HEK293 (cell line): ENCODE results near the gene AKIRIN2.

Source experiments
- CTCF ChIA-PET: fragments of 350-600 bp; formaldehyde crosslinking; extraction: SDS; loops from one replicate; lab custom pipeline; 2021; ENCODE audit warnings: antibody characterized with exemption; lab: Yijun Ruan, JAX
- POLR2A ChIA-PET: fragments of 300-600 bp; formaldehyde crosslinking; extraction: SDS; loops from one replicate; lab custom pipeline; 2020; ENCODE audit warnings: antibody characterized with exemption, inconsistent platforms; lab: Yijun Ruan, JAX
- H3K27ac ChIP-seq: fragments of 200-500 bp; sonication (Bioruptor generic); 2 replicates; pipeline ENCODE4 v1.5.1; 2014; ENCODE audit warnings: low read depth, low read length, control low read depth, inconsistent platforms; ENCODE audit errors: extremely low read depth
- H3K36me3 ChIP-seq, 2 experiments: fragments of 200-500 bp in 1 of 2; sonication (Bioruptor generic) in 1 of 2; 1 replicate in 1 of 2; 2 replicates in 1 of 2; pipeline ENCODE4 v1.5.1; 2014 to 2017; ENCODE audit warnings: inconsistent platforms in 2 of 2, low read length in 2 of 2; ENCODE audit not compliant: control insufficient read depth in 2 of 2, insufficient read depth in 1 of 2
- H3K4me1 ChIP-seq: fragments of 200-500 bp; sonication (Bioruptor generic); 2 replicates; pipeline ENCODE4 v1.5.1; 2014; ENCODE audit warnings: mild to moderate bottlenecking, low read length, inconsistent platforms; ENCODE audit not compliant: control insufficient read depth, insufficient read depth
- H3K4me3 ChIP-seq: 2 replicates; pipeline ENCODE4 v1.5.1; 2011; ENCODE audit warnings: low read depth, mild to moderate bottlenecking, control low read depth, low read length, moderate library complexity
- H3K9me3 ChIP-seq: fragments of 200-500 bp; sonication (Bioruptor generic); 2 replicates; pipeline ENCODE4 v1.5.1; 2014; ENCODE audit warnings: low read depth, low read length, inconsistent platforms; ENCODE audit not compliant: control insufficient read depth, insufficient read depth
- FEZF1 ChIP-seq: fragments of 450-650 bp; formaldehyde crosslinking; IDR thresholded peaks from 2 replicates; pipeline ENCODE4 v1.5.1; 2016; ENCODE audit warnings: missing biosample characterization, missing genetic modification characterization
- GLIS1 ChIP-seq: fragments of 450-650 bp; formaldehyde crosslinking; IDR thresholded peaks from 2 replicates; pipeline ENCODE4 v1.5.1; 2016; ENCODE audit warnings: missing biosample characterization, missing genetic modification characterization
- HOXC10 ChIP-seq: sonication (generic); formaldehyde crosslinking; IDR thresholded peaks from 2 replicates; pipeline ENCODE4 v1.8.1; 2023; ENCODE audit warnings: mild to moderate bottlenecking, missing genetic modification reagents
- IKZF3 ChIP-seq: fragments of 450-650 bp; IDR thresholded peaks from 2 replicates; pipeline ENCODE4 v1.5.0; 2018; ENCODE audit warnings: missing biosample characterization, mild to moderate bottlenecking, missing genetic modification characterization, moderate library complexity
- MYNN ChIP-seq: fragments of 450-650 bp; formaldehyde crosslinking; IDR thresholded peaks from 2 replicates; pipeline ENCODE4 v1.5.1; 2016; ENCODE audit warnings: missing biosample characterization, missing genetic modification characterization, borderline replicate concordance
- REST ChIP-seq: fragments of 450-650 bp; formaldehyde crosslinking; IDR thresholded peaks from 2 replicates; pipeline ENCODE4 v1.5.1; 2016; ENCODE audit warnings: missing biosample characterization, missing genetic modification characterization
- SCRT1 ChIP-seq: fragments of 450-650 bp; formaldehyde crosslinking; IDR thresholded peaks from 2 replicates; pipeline ENCODE4 v1.5.1; 2016; ENCODE audit warnings: missing biosample characterization, missing genetic modification characterization, borderline replicate concordance
- SCRT2 ChIP-seq: fragments of 450-650 bp; formaldehyde crosslinking; IDR thresholded peaks from 2 replicates; pipeline ENCODE4 v1.5.1; 2016; ENCODE audit warnings: missing biosample characterization, missing genetic modification characterization
- SETDB1 ChIP-seq: IDR thresholded peaks from one replicate; pipeline ENCODE4 v1.6.1; 2017; ENCODE audit warnings: mild to moderate bottlenecking, low read length, moderate library complexity, mixed read lengths; ENCODE audit not compliant: insufficient read length
- TRIM28 ChIP-seq: IDR thresholded peaks from 2 replicates; pipeline ENCODE4 v1.6.1; 2011; ENCODE audit warnings: low read length, control low read depth, borderline replicate concordance
- ZBTB48 ChIP-seq: fragments of 450-650 bp; formaldehyde crosslinking; IDR thresholded peaks from 2 replicates; pipeline ENCODE4 v1.5.1; 2016; ENCODE audit warnings: missing biosample characterization, missing genetic modification characterization
- ZFHX2 ChIP-seq: fragments of 450-650 bp; formaldehyde crosslinking; conservative IDR thresholded peaks from 2 replicates; pipeline ENCODE4 v1.5.1; 2016; ENCODE audit warnings: missing biosample characterization, missing genetic modification characterization
- ZNF202 ChIP-seq: fragments of 450-650 bp; formaldehyde crosslinking; IDR thresholded peaks from 2 replicates; pipeline ENCODE4 v1.5.1; 2016; ENCODE audit warnings: missing biosample characterization, missing genetic modification characterization, borderline replicate concordance
- ZNF341 ChIP-seq: fragments of 450-650 bp; formaldehyde crosslinking; IDR thresholded peaks from 2 replicates; pipeline ENCODE4; 2016; ENCODE audit warnings: low read depth, missing biosample characterization, missing genetic modification characterization
- ZNF362 ChIP-seq: fragments of 450-650 bp; formaldehyde crosslinking; IDR thresholded peaks from 2 replicates; pipeline ENCODE4 v1.5.1; 2016; ENCODE audit warnings: missing biosample characterization, missing genetic modification characterization
- ZNF416 ChIP-seq: fragments of 450-650 bp; formaldehyde crosslinking; IDR thresholded peaks from 2 replicates; pipeline ENCODE4 v1.5.1; 2016; ENCODE audit warnings: missing biosample characterization, missing genetic modification characterization
- ZNF501 ChIP-seq: fragments of 450-650 bp; formaldehyde crosslinking; IDR thresholded peaks from 2 replicates; pipeline ENCODE4 v1.5.1; 2016; ENCODE audit warnings: missing biosample characterization, missing genetic modification characterization
- ZNF621 ChIP-seq: fragments of 450-650 bp; formaldehyde crosslinking; IDR thresholded peaks from 2 replicates; pipeline ENCODE4 v1.5.1; 2017; ENCODE audit warnings: missing biosample characterization, missing genetic modification characterization
- ZNF707 ChIP-seq: fragments of 450-650 bp; formaldehyde crosslinking; IDR thresholded peaks from 2 replicates; pipeline ENCODE4 v1.5.1; 2016; ENCODE audit warnings: missing biosample characterization, missing genetic modification characterization
- ZNF768 ChIP-seq: fragments of 450-650 bp; formaldehyde crosslinking; IDR thresholded peaks from 2 replicates; pipeline ENCODE4 v1.5.1; 2018; ENCODE audit warnings: missing biosample characterization, mild to moderate bottlenecking, missing genetic modification characterization
- ZNF785 ChIP-seq: fragments of 450-650 bp; formaldehyde crosslinking; IDR thresholded peaks from 2 replicates; pipeline ENCODE4 v1.5.1; 2016; ENCODE audit warnings: missing biosample characterization, missing genetic modification characterization
- ZSCAN23 ChIP-seq: fragments of 450-650 bp; formaldehyde crosslinking; IDR thresholded peaks from 2 replicates; pipeline ENCODE4 v1.5.1; 2016; ENCODE audit warnings: missing biosample characterization, missing genetic modification characterization
- TF ChIP-seq, protein P1 (sequence below): fragments of 450-650 bp; formaldehyde crosslinking; IDR thresholded peaks from 2 replicates; pipeline ENCODE4 v1.5.1; 2017; ENCODE audit warnings: missing biosample characterization, missing genetic modification characterization
- TF ChIP-seq, protein P2 (sequence below): fragments of 450-650 bp; formaldehyde crosslinking; IDR thresholded peaks from 2 replicates; pipeline ENCODE4 v1.5.1; 2016; ENCODE audit warnings: missing biosample characterization, missing genetic modification characterization

AKIRIN2 gene

GRCh38 chr6:87741001-87741650 lies 39.1 kb upstream of the AKIRIN2 start:
- Histone ChIP-seq H3K27ac (no peak overlapping the region), H3K4me3 (no peak overlapping the region), H3K4me1 (no peaks in the 10 kb centered on the region), H3K36me3 (no peaks in the 10 kb centered on the region), H3K9me3 (no peaks in the 10 kb centered on the region)
- ChIA-PET CTCF (interaction anchor here (0.7 kb wide), 1 partner anchor 729 kb away, joined by 3 read pairs; no protein-coding TSS in a partner anchor), POLR2A (no interaction called here)
- peak; percentile 83 for TF ChIP-seq ZNF341
- TF ChIP-seq, protein P1, sequence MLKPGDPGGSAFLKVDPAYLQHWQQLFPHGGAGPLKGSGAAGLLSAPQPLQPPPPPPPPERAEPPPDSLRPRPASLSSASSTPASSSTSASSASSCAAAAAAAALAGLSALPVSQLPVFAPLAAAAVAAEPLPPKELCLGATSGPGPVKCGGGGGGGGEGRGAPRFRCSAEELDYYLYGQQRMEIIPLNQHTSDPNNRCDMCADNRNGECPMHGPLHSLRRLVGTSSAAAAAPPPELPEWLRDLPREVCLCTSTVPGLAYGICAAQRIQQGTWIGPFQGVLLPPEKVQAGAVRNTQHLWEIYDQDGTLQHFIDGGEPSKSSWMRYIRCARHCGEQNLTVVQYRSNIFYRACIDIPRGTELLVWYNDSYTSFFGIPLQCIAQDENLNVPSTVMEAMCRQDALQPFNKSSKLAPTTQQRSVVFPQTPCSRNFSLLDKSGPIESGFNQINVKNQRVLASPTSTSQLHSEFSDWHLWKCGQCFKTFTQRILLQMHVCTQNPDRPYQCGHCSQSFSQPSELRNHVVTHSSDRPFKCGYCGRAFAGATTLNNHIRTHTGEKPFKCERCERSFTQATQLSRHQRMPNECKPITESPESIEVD = peak; percentile 39; the same call in 1 of the 2 replicates
- TF ChIP-seq GLIS1 (tag by site-specific recombination) = peak; percentile 49
- 0 out of 2 replicates have a peak, but pooled peaks have one; percentile 3 for TF ChIP-seq ZFHX2 (tag by site-specific recombination)
- no peak for TF ChIP-seq HOXC10 (CRISPR knock-in tag)
- TF ChIP-seq SCRT1 (tag by site-specific recombination) = peak; percentile 99
- no peak for TF ChIP-seq ZNF785 (tag by site-specific recombination)
- TF ChIP-seq FEZF1 (tag by site-specific recombination) = peak; percentile 45
- TF ChIP-seq, protein P2, sequence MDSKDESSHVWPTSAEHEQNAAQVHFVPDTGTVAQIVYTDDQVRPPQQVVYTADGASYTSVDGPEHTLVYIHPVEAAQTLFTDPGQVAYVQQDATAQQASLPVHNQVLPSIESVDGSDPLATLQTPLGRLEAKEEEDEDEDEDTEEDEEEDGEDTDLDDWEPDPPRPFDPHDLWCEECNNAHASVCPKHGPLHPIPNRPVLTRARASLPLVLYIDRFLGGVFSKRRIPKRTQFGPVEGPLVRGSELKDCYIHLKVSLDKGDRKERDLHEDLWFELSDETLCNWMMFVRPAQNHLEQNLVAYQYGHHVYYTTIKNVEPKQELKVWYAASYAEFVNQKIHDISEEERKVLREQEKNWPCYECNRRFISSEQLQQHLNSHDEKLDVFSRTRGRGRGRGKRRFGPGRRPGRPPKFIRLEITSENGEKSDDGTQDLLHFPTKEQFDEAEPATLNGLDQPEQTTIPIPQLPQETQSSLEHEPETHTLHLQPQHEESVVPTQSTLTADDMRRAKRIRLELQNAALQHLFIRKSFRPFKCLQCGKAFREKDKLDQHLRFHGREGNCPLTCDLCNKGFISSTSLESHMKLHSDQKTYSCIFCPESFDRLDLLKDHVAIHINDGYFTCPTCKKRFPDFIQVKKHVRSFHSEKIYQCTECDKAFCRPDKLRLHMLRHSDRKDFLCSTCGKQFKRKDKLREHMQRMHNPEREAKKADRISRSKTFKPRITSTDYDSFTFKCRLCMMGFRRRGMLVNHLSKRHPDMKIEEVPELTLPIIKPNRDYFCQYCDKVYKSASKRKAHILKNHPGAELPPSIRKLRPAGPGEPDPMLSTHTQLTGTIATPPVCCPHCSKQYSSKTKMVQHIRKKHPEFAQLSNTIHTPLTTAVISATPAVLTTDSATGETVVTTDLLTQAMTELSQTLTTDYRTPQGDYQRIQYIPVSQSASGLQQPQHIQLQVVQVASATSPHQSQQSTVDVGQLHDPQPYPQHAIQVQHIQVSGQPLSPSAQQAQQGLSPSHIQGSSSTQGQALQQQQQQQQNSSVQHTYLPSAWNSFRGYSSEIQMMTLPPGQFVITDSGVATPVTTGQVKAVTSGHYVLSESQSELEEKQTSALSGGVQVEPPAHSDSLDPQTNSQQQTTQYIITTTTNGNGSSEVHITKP (tag by site-specific recombination) = peak; percentile 49
- 0 out of 2 replicates have a peak, but pooled peaks have one; percentile 17 for TF ChIP-seq ZNF362
- no peak for TF ChIP-seq ZNF202 (tag by site-specific recombination)
- peak; percentile 100 for TF ChIP-seq SCRT2

DNA sequence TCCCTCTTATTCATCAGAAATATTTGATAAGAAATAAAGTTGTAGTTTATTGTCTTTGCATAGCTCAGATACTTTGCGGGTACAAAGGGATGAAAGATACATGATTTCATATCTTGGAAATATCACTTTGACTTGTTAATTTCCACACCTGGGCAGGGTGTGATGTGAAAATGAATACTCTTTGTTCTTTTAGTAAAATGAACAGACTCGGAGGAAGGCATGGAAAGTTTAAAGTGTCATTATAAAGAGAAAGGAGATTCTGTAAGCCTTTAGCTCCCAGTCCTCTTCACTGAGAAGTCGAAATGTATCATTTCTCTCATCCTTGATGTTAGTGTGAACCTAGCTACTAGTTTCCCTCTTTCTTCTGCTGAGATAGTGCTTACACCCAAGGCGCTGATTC lies 36.7 kb upstream of the AKIRIN2 start:
- Histone ChIP-seq H3K27ac (no peak overlapping the region), H3K4me3 (no peak overlapping the region), H3K9me3 (no peaks in the 10 kb centered on the region), H3K4me1 (no peaks in the 10 kb centered on the region), H3K36me3 (no peaks in the 10 kb centered on the region)
- ChIA-PET POLR2A (no interaction called here), CTCF (interaction anchor here (0.6 kb wide), 1 partner anchor 585 kb away, joined by 4 read pairs; no protein-coding TSS in a partner anchor)
- TF ChIP-seq ZBTB48 (tag by site-specific recombination) (no peak), ZNF202 (tag by site-specific recombination) (no peak), MYNN (no peak), TRIM28 (no peak), ZNF707 (tag by site-specific recombination) (no peak), ZSCAN23 (no peak), ZNF768 (tag by site-specific recombination) (no peak), ZNF416 (tag by site-specific recombination) (no peak), REST (tag by site-specific recombination) (no peak), ZNF621 (tag by site-specific recombination) (no peak), IKZF3 (no peak), SETDB1 (no peak), ZNF362 (no peak), ZNF501 (tag by site-specific recombination) (no peak)
